Astrocyte (in vitro differentiated cells and primary cell): ENCODE measurements around the gene SEMA3F. TPM values are rescaled to one million over a fixed set of nuclear protein-coding genes. Genes with fewer than 3 reads are reported as not detected.

Experiments used
- DNase-seq: peaks from one replicate; pipeline ENCODE4 v3.0.0-alpha.2; 2010; ENCODE audit warnings: low read depth
- FAIRE-seq: peaks from 2 replicates; lab custom pipeline; 2011; peaks lifted over from hg19 to GRCh38; lab: Jason Lieb, UNC
- H2AFZ ChIP-seq: 2 replicates; pipeline ENCODE4 v1.6.0; 2012; ENCODE audit warnings: low read depth, low read length, inconsistent platforms
- H3K27ac ChIP-seq: 2 replicates; pipeline ENCODE4 v1.5.1; 2011; ENCODE audit warnings: low read depth, low read length, inconsistent platforms
- H3K27me3 ChIP-seq: 2 replicates; pipeline ENCODE4 v1.6.0; 2011; ENCODE audit warnings: low read length, inconsistent platforms; ENCODE audit not compliant: insufficient read depth
- H3K36me3 ChIP-seq: 2 replicates; pipeline ENCODE4 v1.5.1; 2011; ENCODE audit warnings: low read length, inconsistent platforms; ENCODE audit not compliant: insufficient read depth
- H3K4me1 ChIP-seq: 2 replicates; pipeline ENCODE4 v1.5.1; 2011; ENCODE audit warnings: low read length, inconsistent platforms; ENCODE audit not compliant: insufficient read depth
- H3K4me2 ChIP-seq: 2 replicates; pipeline ENCODE4 v1.6.0; 2012; ENCODE audit warnings: low read length, inconsistent platforms
- H3K4me3 ChIP-seq: 2 replicates; pipeline ENCODE4 v1.5.1; 2011; ENCODE audit warnings: low read depth, mild to moderate bottlenecking, low read length, inconsistent platforms; ENCODE audit not compliant: insufficient read depth
- H3K79me2 ChIP-seq: 2 replicates; pipeline ENCODE4 v1.6.0; 2012; ENCODE audit warnings: mild to moderate bottlenecking, low read length, inconsistent platforms; ENCODE audit not compliant: insufficient read depth
- H3K9ac ChIP-seq: 2 replicates; pipeline ENCODE4 v1.6.0; 2012; ENCODE audit warnings: mild to moderate bottlenecking, low read length, inconsistent platforms
- H3K9me3 ChIP-seq: 2 replicates; pipeline ENCODE4 v1.5.1; 2012; ENCODE audit warnings: low read depth, mild to moderate bottlenecking, low read length, inconsistent platforms; ENCODE audit not compliant: insufficient read depth
- H4K20me1 ChIP-seq: 2 replicates; pipeline ENCODE4 v1.6.0; 2012; ENCODE audit warnings: low read length, inconsistent platforms; ENCODE audit not compliant: insufficient read depth
- H3K27ac Mint-ChIP-seq: one replicate; pipeline ENCODE4 v1.8.0; 2021; ENCODE audit warnings: mild to moderate bottlenecking, mixed read lengths; ENCODE audit not compliant: unreplicated experiment
- H3K27me3 Mint-ChIP-seq: one replicate; pipeline ENCODE4 v1.8.0; 2021; ENCODE audit warnings: low read depth, mixed read lengths; ENCODE audit not compliant: unreplicated experiment
- H3K36me3 Mint-ChIP-seq: one replicate; pipeline ENCODE4 v1.8.0; 2021; ENCODE audit warnings: low read depth, mixed read lengths; ENCODE audit not compliant: unreplicated experiment
- H3K4me1 Mint-ChIP-seq: one replicate; pipeline ENCODE4 v1.8.0; 2021; ENCODE audit warnings: low read depth, mixed read lengths; ENCODE audit not compliant: unreplicated experiment
- H3K4me3 Mint-ChIP-seq: one replicate; pipeline ENCODE4 v1.8.0; 2021; ENCODE audit warnings: mild to moderate bottlenecking, moderate library complexity, mixed read lengths; ENCODE audit not compliant: unreplicated experiment
- H3K9me3 Mint-ChIP-seq: one replicate; pipeline ENCODE4 v1.8.0; 2021; ENCODE audit warnings: mild to moderate bottlenecking, mixed read lengths; ENCODE audit not compliant: unreplicated experiment
- CTCF ChIP-seq: IDR thresholded peaks from 2 replicates; pipeline ENCODE4 v1.5.1; 2011; ENCODE audit warnings: low read depth, mild to moderate bottlenecking, inconsistent platforms, low read length, moderate library complexity; ENCODE audit not compliant: insufficient read depth
- EZH2 ChIP-seq: IDR thresholded peaks from 2 replicates; pipeline ENCODE4 v1.6.1; 2012; ENCODE audit warnings: mild to moderate bottlenecking, low read length, inconsistent platforms; ENCODE audit not compliant: insufficient read depth
- total RNA-seq: library from RNA; stranded (reverse); gene quantifications from 2 replicates; pipeline ENCODE4 v1.2.1, GENCODE V29; 2021

SEMA3F gene
- total RNA-seq, 1 donor from 2014 or later, result 6.6 TPM

GRCh38 chr3:50221411-50222168, 66.5 kb downstream of the SEMA3F start:
- TF ChIP-seq CTCF (no peak), EZH2 (no peak)
- Histone ChIP-seq H2AFZ (no peak overlapping the region), H3K27ac (no peak overlapping the region), H3K36me3 (no peaks in the 10 kb centered on the region), H3K4me2 (no peak overlapping the region), H3K9ac (no peak overlapping the region), H3K79me2 (no peaks in the 10 kb centered on the region), H4K20me1 (no peaks in the 10 kb centered on the region), H3K4me1 (no peaks in the 10 kb centered on the region), H3K27me3 (peaks cover 6% of the 10 kb centered on the region), H3K4me3 (no peak overlapping the region), H3K9me3 (no peaks in the 10 kb centered on the region)
- peaks cover 6% of the 10 kb centered on the region for H3K4me1 Mint-ChIP-seq
- no peak for FAIRE-seq
- H3K27ac Mint-ChIP-seq, result no peak overlapping the region
- DNase-seq, result no peak
- no peak overlapping the region for H3K4me3 Mint-ChIP-seq
- H3K27me3 Mint-ChIP-seq, result peaks cover 38% of the 10 kb centered on the region
- H3K9me3 Mint-ChIP-seq, result peaks cover 2% of the 10 kb centered on the region
- H3K36me3 Mint-ChIP-seq, result no peaks in the 10 kb centered on the region

GRCh38 chr3:50222169-50222528, 67.0 kb downstream of the SEMA3F start:
- no peaks in the 10 kb centered on the region for H3K36me3 Mint-ChIP-seq
- H3K9ac ChIP-seq, result no peak overlapping the region
- peaks cover 6% of the 10 kb centered on the region for H3K27me3 ChIP-seq
- no peaks in the 10 kb centered on the region for H4K20me1 ChIP-seq
- H3K27me3 Mint-ChIP-seq, result peaks cover 38% of the 10 kb centered on the region
- FAIRE-seq (no peak), DNase-seq (no peak)
- H3K27ac Mint-ChIP-seq, result no peak overlapping the region
- peaks cover 4% of the 10 kb centered on the region for H3K4me1 ChIP-seq
- H3K27ac ChIP-seq, result no peak overlapping the region
- no peaks in the 10 kb centered on the region for H3K9me3 ChIP-seq
- peaks cover 8% of the 10 kb centered on the region for H3K4me1 Mint-ChIP-seq
- H3K9me3 Mint-ChIP-seq, result peaks cover 2% of the 10 kb centered on the region
- TF ChIP-seq CTCF, result no peak
- TF ChIP-seq EZH2, result no peak
- H3K4me2 ChIP-seq, result no peak overlapping the region
- H3K36me3 ChIP-seq, result no peaks in the 10 kb centered on the region
- H2AFZ ChIP-seq, result no peak overlapping the region
- no peaks in the 10 kb centered on the region for H3K79me2 ChIP-seq
- no peak overlapping the region for H3K4me3 ChIP-seq
- no peak overlapping the region for H3K4me3 Mint-ChIP-seq

GRCh38 chr3:50224639-50225038, 69.5 kb downstream of the SEMA3F start:
- H3K4me3 Mint-ChIP-seq, result no peak overlapping the region

More at GRCh38 chr3:50224639-50225038, 69.5 kb downstream of the SEMA3F start:
- Histone ChIP-seq H3K4me2 (no peak overlapping the region), H3K36me3 (no peaks in the 10 kb centered on the region), H4K20me1 (no peaks in the 10 kb centered on the region), H3K4me3 (no peak overlapping the region), H2AFZ (no peak overlapping the region), H3K9me3 (no peaks in the 10 kb centered on the region), H3K27me3 (peaks cover 4% of the 10 kb centered on the region), H3K27ac (no peak overlapping the region), H3K9ac (no peak overlapping the region), H3K79me2 (no peaks in the 10 kb centered on the region), H3K4me1 (peaks cover 4% of the 10 kb centered on the region)
- FAIRE-seq, result no peak
- Mint-ChIP-seq H3K4me1 (peaks cover 12% of the 10 kb centered on the region), H3K27ac (no peak overlapping the region), H3K36me3 (no peaks in the 10 kb centered on the region), H3K9me3 (peaks cover 2% of the 10 kb centered on the region), H3K27me3 (peaks cover 21% of the 10 kb centered on the region)
- no peak for DNase-seq
- TF ChIP-seq CTCF (no peak), EZH2 (no peak)
